Left ventricle myocardium inferior (tissue), 1 donor: ENCODE data around the gene ITPKB. TPM values are rescaled to one million over a fixed set of nuclear protein-coding genes. Genes with fewer than 3 reads are reported as not detected.
"Not testable (repeated sequence)": the region's sequence is repeated elsewhere in the genome, so short reads cannot be mapped to it uniquely, and the experiment has no call there.

Source experiments
- DNase-seq: peaks from one replicate; pipeline ENCODE4 v3.0.0-alpha.2; 2020
- H3K27ac ChIP-seq: fragments of 200-600 bp; replicated peaks from 2 replicates; pipeline ENCODE4 v1.8.0; 2021
- H3K27me3 ChIP-seq: fragments of 200-600 bp; 2 replicates; pipeline ENCODE4 v1.8.0; 2021; ENCODE audit warnings: low read depth
- H3K36me3 ChIP-seq: fragments of 200-600 bp; 2 replicates; pipeline ENCODE4 v1.8.0; 2021
- H3K4me1 ChIP-seq: fragments of 200-600 bp; 2 replicates; pipeline ENCODE4 v1.8.0; 2021
- H3K4me3 ChIP-seq: fragments of 200-600 bp; 2 replicates; pipeline ENCODE4 v1.8.0; 2021; ENCODE audit warnings: mild to moderate bottlenecking, moderate library complexity
- H3K9me3 ChIP-seq: fragments of 200-600 bp; replicated peaks from 2 replicates; pipeline ENCODE4 v1.8.0; 2021
- intact Hi-C: fragments of 100-400 bp; cut with micrococcal nuclease; formaldehyde crosslinking; loops from one replicate; pipeline ENCODE4 v1.11.0; 2022
- total RNA-seq: library from RNA; stranded (reverse); fragmentation: NEBNext Ultra II Directional; extraction: Animal tissue kit (Norgen Biotek cat#: 25700); gene quantifications from one replicate; pipeline ENCODE4 v1.2.1, GENCODE V29; 2021
- TF ChIP-seq, protein P1 (sequence below): fragments of 200-600 bp; IDR thresholded peaks from 2 replicates; pipeline ENCODE4 v1.8.0; 2021; ENCODE audit warnings: antibody characterized with exemption, mild to moderate bottlenecking, borderline replicate concordance
- donor health status: DM: no; HTN: yes; CAD: no; lungs with severe emphysema.

The ITPKB gene
- total RNA-seq, 1 donor from 2014 or later, result 15.7 TPM

DNA sequence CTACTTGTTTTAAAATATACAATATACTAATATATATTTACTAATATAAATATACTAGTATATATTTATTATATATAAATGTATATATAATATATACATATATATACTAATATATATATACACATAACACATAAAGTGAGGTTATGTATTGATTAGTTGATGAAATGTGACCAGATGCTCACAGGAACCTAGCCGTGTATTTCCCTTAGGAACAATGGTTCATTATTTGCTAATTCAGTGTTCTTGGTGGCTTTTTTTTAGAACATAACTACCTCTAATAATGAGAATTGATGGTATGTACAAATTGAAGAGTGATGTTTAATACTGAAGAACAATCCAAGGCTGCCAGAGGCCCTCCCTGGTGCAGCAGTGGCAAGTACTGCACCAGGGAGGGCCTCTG, 37.9 kb upstream of the ITPKB start:
- H3K4me1 ChIP-seq, result peaks cover 17% of the 10 kb centered on the region
- DNase-seq, result no peak
- TF ChIP-seq, protein P1, sequence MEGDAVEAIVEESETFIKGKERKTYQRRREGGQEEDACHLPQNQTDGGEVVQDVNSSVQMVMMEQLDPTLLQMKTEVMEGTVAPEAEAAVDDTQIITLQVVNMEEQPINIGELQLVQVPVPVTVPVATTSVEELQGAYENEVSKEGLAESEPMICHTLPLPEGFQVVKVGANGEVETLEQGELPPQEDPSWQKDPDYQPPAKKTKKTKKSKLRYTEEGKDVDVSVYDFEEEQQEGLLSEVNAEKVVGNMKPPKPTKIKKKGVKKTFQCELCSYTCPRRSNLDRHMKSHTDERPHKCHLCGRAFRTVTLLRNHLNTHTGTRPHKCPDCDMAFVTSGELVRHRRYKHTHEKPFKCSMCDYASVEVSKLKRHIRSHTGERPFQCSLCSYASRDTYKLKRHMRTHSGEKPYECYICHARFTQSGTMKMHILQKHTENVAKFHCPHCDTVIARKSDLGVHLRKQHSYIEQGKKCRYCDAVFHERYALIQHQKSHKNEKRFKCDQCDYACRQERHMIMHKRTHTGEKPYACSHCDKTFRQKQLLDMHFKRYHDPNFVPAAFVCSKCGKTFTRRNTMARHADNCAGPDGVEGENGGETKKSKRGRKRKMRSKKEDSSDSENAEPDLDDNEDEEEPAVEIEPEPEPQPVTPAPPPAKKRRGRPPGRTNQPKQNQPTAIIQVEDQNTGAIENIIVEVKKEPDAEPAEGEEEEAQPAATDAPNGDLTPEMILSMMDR, result no peak
- H3K27me3 ChIP-seq, result no peaks in the 10 kb centered on the region
- peaks cover 10% of the 10 kb centered on the region for H3K9me3 ChIP-seq
- no peak overlapping the region for H3K4me3 ChIP-seq
- intact Hi-C loops, result no loop called here
- H3K36me3 ChIP-seq, result no peaks in the 10 kb centered on the region
- no peak overlapping the region for H3K27ac ChIP-seq

DNA sequence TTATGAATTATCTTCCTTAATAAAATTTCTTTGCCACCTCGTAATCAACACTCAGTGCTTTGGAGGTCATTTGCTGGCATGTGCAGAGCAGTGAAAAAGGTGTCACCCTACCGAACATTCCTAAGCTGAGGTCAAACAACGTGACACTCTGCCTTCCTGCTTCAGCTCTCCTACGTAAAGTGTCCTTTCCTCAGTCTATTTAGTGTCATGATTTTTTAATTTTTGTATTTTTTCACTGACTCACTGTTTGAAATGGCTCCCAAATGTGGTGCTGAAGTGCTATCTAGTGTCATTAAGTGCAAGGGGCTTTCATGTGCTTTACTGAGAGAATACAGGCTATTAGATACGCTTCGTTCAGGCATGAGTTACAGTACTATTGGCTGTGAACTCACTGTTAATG, 37.0 kb upstream of the ITPKB start:
- Histone ChIP-seq H3K27ac (no peak overlapping the region), H3K36me3 (no peaks in the 10 kb centered on the region), H3K4me3 (no peak overlapping the region), H3K27me3 (no peaks in the 10 kb centered on the region), H3K4me1 (peaks cover 17% of the 10 kb centered on the region), H3K9me3 (peaks cover 10% of the 10 kb centered on the region)
- intact Hi-C loops, result no loop called here
- TF ChIP-seq, protein P1, result no peak
- no peak for DNase-seq

DNA sequence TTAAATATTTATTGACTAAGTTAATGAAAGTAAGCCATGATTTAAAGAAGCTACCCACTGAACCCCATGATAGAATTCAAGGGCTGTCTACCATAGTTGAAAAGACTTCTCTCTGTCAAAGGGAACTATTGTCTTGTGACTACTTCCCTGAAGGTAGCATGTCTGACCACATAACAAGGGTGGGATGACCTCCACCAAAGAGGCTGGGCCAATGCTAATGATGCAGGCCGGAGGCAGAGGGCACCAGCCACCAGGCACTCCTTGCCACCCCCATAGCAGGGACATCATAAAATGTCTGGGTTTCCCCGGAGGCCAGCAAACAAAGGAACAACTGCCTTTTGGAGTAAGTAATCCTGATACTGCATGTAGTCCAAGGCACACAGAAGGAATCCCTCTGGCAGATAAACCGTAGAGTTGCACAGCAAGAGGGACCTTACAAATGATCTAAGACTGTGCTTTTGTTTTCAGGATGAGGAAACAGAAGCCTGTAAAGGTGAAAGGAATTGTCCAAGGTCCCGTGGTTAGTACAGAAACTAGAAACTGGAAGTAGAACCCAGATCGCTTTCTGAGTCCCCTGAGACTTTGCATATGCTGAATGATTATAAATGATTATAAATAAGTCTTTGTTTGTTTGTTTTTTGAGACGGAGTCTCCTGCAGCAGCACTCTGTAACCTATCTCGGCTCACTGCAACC, 33.5 kb upstream of the ITPKB start:
- H3K4me1 ChIP-seq, result no peaks in the 10 kb centered on the region
- intact Hi-C loops, result no loop called here
- H3K27ac ChIP-seq, result no peak overlapping the region
- peaks cover 10% of the 10 kb centered on the region for H3K9me3 ChIP-seq
- no peak overlapping the region for H3K4me3 ChIP-seq
- no peaks in the 10 kb centered on the region for H3K36me3 ChIP-seq
- no peak for DNase-seq
- no peaks in the 10 kb centered on the region for H3K27me3 ChIP-seq
- TF ChIP-seq, protein P1, result no peak

DNA sequence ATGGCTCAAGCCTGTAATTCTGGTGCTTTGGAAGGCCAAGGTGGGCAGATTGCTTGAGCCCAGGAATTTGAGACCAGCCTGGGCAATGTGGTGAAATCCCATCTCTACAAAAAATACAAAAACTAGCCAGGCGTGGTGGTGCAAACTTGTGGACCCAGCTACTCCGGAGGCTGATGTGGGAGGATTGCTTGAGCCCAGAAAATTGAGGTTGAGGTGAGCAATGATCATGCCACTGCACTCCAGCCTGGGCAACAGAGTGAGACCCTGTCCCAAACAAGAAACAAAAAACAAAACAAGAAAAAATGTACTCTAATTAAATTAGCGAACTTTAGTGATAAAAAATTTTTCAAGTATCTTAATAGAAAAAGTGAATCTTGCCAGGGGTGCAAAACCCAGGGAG, 28.1 kb upstream of the ITPKB start:
- H3K27me3 ChIP-seq, result peaks cover 28% of the 10 kb centered on the region
- intact Hi-C loops, DNase-seq, H3K36me3 ChIP-seq, H3K4me1 ChIP-seq, H3K27ac ChIP-seq, H3K4me3 ChIP-seq, H3K9me3 ChIP-seq: not testable (repeated sequence)

DNA sequence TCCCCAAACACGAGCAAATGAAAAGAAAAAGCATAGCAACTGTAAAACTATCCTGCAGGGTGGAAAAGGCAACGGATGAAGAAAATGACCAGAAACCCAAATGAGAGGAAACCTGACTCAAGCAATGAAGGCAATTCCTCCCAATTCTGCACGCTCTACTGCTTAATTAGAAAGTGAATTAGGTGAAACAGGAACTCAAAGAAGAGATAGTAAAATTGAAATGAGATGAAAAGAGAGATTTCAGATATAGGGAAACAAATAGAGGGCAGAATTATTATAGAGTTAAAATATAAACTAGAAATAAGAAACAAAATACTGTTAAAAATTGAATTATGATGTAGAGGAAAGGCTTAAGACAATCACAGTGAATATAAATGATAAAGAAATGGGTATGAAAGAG, 27.5 kb upstream of the ITPKB start:
- intact Hi-C loops, result no loop called here
- TF ChIP-seq, protein P1, result no peak
- H3K4me3 ChIP-seq, result no peak overlapping the region
- peaks cover 28% of the 10 kb centered on the region for H3K27me3 ChIP-seq
- H3K9me3 ChIP-seq, result no peaks in the 10 kb centered on the region
- H3K36me3 ChIP-seq, result no peaks in the 10 kb centered on the region
- DNase-seq, result no peak
- no peaks in the 10 kb centered on the region for H3K4me1 ChIP-seq
- no peak overlapping the region for H3K27ac ChIP-seq

DNA sequence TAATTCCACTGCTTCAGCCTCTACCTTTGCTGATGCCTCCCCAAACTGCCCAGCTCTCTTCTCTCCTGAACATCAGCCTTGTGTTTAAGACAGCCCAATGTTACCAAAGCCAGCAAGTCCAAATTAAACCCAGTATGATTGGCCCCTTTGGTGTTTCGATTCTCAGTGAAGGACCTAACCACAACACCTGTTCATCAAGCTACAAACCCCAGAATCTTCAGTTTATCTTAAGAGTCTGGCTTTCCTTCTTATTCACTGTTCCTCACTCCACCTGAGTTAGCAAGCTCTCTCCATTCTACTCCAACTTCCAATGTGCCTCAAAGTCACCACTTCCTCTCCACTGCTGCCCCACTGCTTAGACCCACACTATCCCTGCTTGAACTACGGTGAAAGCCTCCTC, 25.5 kb upstream of the ITPKB start:
- peaks cover 28% of the 10 kb centered on the region for H3K27me3 ChIP-seq
- TF ChIP-seq, protein P1, result no peak
- DNase-seq, result no peak
- H3K27ac ChIP-seq, result no peak overlapping the region
- intact Hi-C loops, result no loop called here
- H3K36me3 ChIP-seq, result no peaks in the 10 kb centered on the region
- no peaks in the 10 kb centered on the region for H3K9me3 ChIP-seq
- no peak overlapping the region for H3K4me3 ChIP-seq
- H3K4me1 ChIP-seq, result no peaks in the 10 kb centered on the region
